Breast epithelium (tissue), 3 donors: ENCODE measurements around the gene CCDC134.

Experiments used
- POLR2AphosphoS5 ChIP-seq, 3 donors: sonication (generic); formaldehyde crosslinking; IDR thresholded peaks; one replicate each; pipeline ENCODE4 v1.6.1; 2017; ENCODE audit warnings: antibody characterized with exemption in 3 of 3
- TF ChIP-seq, protein P1 (sequence below), 3 donors: fragments of 450-650 bp; IDR thresholded peaks; one replicate each; pipeline ENCODE4 v1.5.1; 2016 to 2017; ENCODE audit warnings: antibody characterized with exemption in 3 of 3, mild to moderate bottlenecking in 3 of 3, moderate library complexity in 3 of 3

DNA sequence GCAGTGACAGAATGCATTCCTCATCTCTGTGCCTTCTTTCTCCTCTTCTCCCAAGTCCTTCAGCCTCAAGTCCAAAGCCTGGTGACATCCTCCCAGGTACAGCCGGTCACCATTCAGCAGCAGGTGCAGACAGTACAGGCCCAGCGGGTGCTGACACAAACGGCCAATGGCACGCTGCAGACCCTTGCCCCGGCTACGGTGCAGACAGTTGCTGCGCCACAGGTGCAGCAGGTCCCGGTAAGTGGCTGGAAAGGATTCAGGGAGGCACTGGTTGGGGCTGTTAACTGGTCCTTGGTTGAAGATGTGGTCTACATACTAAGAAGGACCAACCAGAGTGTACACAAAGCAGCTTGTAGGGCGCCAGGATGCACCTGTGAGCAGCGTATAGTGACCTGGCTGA is 68.1 kb downstream of the CCDC134 start:
- TF ChIP-seq, protein P1, sequence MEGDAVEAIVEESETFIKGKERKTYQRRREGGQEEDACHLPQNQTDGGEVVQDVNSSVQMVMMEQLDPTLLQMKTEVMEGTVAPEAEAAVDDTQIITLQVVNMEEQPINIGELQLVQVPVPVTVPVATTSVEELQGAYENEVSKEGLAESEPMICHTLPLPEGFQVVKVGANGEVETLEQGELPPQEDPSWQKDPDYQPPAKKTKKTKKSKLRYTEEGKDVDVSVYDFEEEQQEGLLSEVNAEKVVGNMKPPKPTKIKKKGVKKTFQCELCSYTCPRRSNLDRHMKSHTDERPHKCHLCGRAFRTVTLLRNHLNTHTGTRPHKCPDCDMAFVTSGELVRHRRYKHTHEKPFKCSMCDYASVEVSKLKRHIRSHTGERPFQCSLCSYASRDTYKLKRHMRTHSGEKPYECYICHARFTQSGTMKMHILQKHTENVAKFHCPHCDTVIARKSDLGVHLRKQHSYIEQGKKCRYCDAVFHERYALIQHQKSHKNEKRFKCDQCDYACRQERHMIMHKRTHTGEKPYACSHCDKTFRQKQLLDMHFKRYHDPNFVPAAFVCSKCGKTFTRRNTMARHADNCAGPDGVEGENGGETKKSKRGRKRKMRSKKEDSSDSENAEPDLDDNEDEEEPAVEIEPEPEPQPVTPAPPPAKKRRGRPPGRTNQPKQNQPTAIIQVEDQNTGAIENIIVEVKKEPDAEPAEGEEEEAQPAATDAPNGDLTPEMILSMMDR (IDR thresholded peaks at IDR 0.05): no peak
- TF ChIP-seq POLR2AphosphoS5 (IDR thresholded peaks at IDR 0.05): no peak
